Activated gamma-delta T cell (primary cell): ENCODE measurements around the gene IGSF10.

Experiments
- DNase-seq: peaks from one replicate; lab custom pipeline; 2025; lab: John Stamatoyannopoulos, UW

Gene IGSF10

GRCh38 chr3:151419806-151420205 lies 41.1 kb downstream of the IGSF10 start:
- no peak for DNase-seq

- DNase-seq = no peak
Measured at GRCh38 chr3:151415289-151415688, 45.6 kb downstream of the IGSF10 start.

- DNase-seq = no peak
Measured at GRCh38 chr3:151412989-151413388, 47.9 kb downstream of the IGSF10 start.
